GM19452 (cell line): ENCODE data around the gene PLS3.

ENCODE experiments used
- ATAC-seq: cut with Tn5 transposase; IDR thresholded peaks from one replicate; pipeline ENCODE4 v1.9.1; 2021; ENCODE audit not compliant: unreplicated experiment

Gene PLS3

GRCh38 chrX:115687595-115687994 is 126.6 kb downstream of the PLS3 start:
- ATAC-seq, result no peak

- ATAC-seq, result no peak
Observed at GRCh38 chrX:115689931-115690330, 129.0 kb downstream of the PLS3 start.

GRCh38 chrX:115690511-115691216 is 129.7 kb downstream of the PLS3 start:
- ATAC-seq, result peak; percentile 70

GRCh38 chrX:115693476-115693875 is 132.5 kb downstream of the PLS3 start:
- ATAC-seq, result no peak

GRCh38 chrX:115694028-115694427 is 133.1 kb downstream of the PLS3 start:
- ATAC-seq, result no peak

GRCh38 chrX:115696039-115696438 is 135.1 kb downstream of the PLS3 start:
- ATAC-seq, result no peak

- no peak for ATAC-seq
Observed at GRCh38 chrX:115696939-115697338, 136.0 kb downstream of the PLS3 start.

- no peak for ATAC-seq
Observed at GRCh38 chrX:115697806-115698205, 136.8 kb downstream of the PLS3 start.
